GM18519 (cell line): ENCODE measurements around the gene MACROD2.
"Not testable (repeated sequence)": the region's sequence is repeated elsewhere in the genome, so short reads cannot be mapped to it uniquely, and the experiment has no call there.

Experiments
- ATAC-seq: cut with Tn5 transposase; IDR thresholded peaks from one replicate; pipeline ENCODE4 v1.9.1; 2021; ENCODE audit warnings: mild to moderate bottlenecking, moderate library complexity; ENCODE audit not compliant: unreplicated experiment, low FRiP score

Gene MACROD2

DNA sequence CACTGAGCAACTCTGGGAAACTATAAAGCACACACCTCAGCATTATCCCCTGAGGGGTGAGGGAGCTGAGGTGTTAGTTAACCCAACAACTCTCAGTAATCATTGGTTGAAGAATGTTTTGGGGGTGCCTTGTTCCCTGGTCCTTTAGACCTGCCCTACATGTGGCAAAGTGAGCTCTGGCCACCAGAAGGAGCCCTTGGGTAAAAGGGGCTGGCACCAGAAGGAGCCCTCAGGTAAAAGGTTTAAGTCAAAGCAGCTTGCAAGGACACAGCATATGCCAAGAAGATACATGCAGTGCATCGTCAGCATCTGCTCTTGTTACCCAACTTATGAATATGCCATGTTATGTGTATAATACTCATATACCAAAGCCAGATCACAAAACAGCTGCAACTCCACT, 1496.3 kb downstream of the MACROD2 start:
- no peak for ATAC-seq

- ATAC-seq, result no peak
Measured at GRCh38 chr20:15494851-15495250, 1499.5 kb downstream of the MACROD2 start.

DNA sequence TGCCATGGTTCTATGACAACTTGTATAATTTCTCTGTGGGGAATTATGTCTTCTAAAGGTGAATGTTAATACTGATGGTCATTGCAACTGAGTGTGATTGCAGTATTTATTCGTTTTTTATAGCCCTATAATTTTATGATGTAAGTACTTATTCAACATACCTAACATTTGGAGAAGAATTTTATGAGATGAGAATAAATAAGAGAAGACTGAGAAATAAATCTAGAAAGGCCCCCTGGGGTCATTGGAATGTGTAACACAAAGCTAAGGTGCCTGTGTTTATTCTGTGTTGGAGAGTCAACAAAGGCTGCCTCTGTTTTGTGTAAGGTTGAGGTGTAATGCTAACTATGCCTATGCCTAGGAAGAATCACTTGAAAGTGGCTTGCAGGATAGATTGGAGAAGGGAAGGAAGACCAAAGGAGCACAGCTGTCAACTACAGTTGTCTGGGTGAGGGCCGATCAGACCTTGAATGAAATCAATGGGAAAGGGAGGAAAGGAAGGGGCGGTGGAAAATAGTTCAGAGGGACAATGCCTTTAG, 1501.3 kb downstream of the MACROD2 start:
- ATAC-seq, result no peak

- no peak for ATAC-seq
Measured at GRCh38 chr20:15498926-15499325, 1503.6 kb downstream of the MACROD2 start.

- ATAC-seq, result no peak
Measured at GRCh38 chr20:15506311-15506710, 1511.0 kb downstream of the MACROD2 start.

DNA sequence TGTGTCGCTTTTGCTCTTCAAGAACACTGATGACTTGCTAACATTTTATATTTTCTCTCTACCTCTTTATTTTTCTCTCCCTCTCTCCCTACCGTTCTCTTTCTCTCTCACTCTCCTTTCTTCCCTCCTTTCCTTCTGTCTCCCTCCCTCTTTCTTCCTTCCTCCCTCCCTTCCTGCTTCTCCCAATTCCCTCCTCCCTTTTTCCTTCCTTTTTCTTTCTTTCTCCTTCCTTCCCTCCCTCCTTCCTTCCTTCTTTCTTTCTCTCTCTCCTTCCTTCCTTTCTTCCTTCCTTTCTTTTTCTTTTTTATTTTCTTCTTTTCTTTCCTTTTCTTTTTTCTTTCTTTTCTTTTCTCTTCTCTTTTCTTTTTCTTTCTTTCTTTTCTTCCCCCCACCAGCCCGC, 1511.8 kb downstream of the MACROD2 start:
- no peak for ATAC-seq

DNA sequence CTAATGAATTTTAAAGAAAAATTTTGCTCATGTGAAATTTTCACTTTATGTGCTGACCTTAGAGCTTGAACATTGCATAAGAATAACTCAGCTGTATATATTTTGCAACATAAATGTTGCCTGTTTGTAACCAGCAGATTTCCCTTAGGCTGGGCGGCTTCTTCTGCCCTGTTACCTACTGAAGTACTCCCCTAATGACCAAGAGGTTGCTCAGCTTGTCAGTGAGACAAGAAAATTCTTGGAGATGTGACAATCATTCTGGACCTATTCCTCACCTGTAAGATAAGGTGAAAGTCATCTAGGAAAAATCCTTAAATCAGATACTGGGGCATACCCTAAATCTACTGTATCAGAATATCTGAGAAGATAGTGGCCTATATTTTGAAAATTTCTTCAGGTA, 1516.2 kb downstream of the MACROD2 start:
- ATAC-seq, result no peak

- no peak for ATAC-seq
Measured at GRCh38 chr20:15512916-15513315, 1517.6 kb downstream of the MACROD2 start.

DNA sequence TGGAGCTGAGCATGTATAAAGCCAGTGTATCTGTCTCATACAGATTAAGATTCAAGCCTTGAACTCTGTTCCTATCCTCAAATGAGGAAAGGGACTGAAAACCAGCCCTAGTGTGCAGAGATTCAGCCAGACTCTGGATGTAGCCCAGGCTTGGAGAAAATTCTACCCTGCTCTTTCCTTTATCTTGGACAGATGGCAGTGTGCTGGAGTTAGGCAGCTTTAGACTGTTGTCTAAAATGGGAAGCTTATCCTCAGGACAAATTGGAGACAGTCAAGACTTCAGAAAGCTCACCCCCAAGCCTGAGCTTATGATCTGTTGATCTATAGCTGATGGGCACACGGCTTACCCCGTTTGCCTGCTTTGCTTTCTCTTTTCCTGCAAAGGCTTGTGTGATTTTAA, 1520.4 kb downstream of the MACROD2 start:
- no peak for ATAC-seq

DNA sequence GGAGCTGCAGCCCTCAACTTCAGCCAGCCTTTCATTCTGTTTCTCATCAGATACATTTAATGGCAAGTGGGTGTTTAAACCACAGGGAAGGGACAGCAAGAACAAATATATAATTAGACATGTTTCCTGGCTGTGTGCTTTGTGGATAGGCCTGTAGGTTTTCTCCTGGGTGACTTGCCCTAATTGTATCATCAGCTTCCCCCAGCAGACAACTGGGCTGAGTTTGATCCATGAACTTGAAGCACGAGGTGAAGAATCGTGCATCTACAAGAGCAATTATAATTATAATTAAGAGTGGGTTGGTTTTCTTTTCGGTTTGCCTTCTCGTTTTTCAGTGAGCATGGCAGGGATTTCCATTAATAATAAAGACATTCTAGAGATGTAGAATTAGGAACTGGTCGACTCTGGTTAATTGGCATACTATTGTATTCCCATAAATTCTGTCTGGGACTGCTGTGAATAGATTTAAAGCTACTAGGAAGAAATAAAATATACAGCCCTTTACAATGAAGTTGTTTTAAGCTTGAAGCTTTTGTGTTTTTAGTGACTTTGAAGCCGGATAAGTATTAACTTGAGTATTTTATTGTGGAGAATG, 1525.7 kb downstream of the MACROD2 start:
- ATAC-seq, result no peak

- ATAC-seq, result no peak
Measured at GRCh38 chr20:15523400-15523799, 1528.1 kb downstream of the MACROD2 start.

- no peak for ATAC-seq
Measured at GRCh38 chr20:15528391-15529111, 1533.2 kb downstream of the MACROD2 start.

DNA sequence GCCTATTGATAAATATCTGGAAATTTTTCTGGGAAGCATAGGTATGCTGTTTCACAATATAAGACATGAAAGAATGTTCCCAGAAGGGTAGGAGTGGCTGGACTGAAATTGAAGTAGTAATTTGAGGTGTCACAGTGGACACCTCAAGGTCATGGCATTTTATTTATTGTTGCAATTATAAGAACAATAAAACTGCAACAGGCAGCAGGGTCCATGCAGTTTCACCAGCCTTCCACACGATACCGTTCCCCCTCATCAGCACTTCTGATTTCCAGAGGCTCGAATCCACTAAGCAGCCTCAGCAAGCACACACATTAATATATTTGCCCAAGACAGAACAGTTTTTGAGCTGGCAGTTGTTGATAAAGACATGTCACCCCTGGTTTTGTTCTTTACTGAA, 1540.5 kb downstream of the MACROD2 start:
- no peak for ATAC-seq

DNA sequence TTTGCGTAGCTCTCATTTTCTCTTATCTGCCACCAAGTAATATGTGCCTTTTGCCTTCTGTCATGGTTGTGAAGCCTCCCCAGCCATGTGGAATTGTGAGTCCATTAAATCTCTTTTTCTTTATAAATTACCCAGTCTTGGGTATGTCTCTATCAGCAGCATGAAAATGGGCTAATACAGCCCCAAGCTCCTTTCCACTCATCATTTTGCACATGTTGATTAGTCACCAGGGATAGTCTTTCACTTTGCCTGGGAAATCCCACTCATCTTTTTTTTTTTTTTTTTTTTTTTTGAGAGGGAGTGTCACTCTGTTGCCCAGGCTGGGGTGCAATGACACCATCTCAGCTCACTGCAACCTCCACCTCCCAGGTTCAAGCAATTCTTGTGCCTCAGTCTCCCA, 1541.9 kb downstream of the MACROD2 start:
- ATAC-seq, result not testable (repeated sequence)

DNA sequence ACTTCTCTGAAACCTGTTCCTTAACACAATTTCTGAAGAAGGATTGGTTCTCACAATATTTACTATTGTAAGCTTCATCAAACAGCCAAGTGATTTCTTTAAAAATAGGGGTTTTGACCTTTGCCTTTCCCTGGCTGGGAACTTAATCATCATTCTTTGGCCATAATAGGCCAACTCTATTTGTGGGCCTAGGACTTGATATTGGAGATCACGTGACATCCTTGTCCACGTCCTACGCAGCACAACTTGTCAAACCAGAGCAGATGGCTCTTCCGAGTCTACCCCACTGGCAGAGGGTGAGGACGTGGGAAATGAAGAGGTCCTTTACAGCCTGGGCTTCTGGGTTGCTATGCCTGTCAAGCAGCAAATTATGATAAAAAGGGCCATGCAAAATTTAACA, 1547.3 kb downstream of the MACROD2 start:
- ATAC-seq, result no peak

DNA sequence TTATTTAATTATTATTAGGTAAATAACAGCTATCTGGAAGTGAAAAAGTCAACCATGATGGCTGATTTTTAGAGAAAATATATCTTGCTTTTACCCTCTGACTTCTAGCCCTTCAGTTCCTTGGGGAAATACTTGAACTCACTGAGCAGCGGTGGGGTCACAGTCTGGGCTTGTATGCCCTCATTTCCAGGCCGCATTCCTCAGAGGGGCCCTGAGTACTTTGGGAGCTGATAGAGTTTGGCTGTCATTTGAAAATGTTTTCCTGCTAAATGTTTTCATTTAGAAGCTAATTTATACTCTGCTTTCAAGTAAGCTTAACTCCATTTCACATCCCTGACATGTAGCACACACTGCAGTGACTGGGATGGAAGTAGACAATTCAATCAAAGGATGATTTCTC, 1549.4 kb downstream of the MACROD2 start:
- no peak for ATAC-seq

- ATAC-seq, result no peak
Measured at GRCh38 chr20:15546525-15547023, 1551.3 kb downstream of the MACROD2 start.

GRCh38 chr20:15547119-15547518, 1551.8 kb downstream of the MACROD2 start:
- no peak for ATAC-seq

DNA sequence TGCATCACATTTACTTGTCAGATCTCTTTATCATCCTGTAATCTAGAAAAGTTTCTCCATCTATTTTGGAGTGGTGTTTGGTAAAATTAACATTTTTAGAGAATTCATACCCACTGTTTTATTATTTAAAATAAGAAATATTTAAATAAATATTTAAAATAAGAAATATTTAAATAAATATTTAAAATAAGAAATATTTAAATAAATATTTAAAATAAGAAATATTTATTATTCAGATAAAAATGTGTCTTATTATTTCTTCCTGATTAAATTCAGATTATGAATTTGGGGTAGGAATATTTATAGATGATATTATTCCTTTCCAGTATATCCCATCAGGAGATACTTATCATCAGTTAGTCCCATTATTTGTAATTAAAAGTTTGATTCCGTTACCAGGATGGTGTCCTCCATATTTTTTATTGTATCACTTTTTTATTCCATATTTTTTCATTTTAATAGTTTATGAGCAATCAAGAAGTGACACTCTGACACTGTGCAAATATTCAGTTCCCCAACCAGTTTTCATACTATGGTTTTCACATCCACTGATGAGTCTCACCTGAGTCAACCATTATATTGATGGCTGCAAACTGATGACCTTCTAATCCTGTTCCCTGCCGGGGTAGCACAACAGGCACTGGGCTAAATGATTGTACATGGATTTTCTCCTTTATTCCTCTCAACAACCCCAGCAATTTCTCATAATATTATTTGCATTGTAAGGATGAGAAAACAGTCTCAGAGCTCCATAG, 1555.0 kb downstream of the MACROD2 start:
- ATAC-seq, result no peak

GRCh38 chr20:15555913-15556312, 1560.6 kb downstream of the MACROD2 start:
- ATAC-seq, result no peak

DNA sequence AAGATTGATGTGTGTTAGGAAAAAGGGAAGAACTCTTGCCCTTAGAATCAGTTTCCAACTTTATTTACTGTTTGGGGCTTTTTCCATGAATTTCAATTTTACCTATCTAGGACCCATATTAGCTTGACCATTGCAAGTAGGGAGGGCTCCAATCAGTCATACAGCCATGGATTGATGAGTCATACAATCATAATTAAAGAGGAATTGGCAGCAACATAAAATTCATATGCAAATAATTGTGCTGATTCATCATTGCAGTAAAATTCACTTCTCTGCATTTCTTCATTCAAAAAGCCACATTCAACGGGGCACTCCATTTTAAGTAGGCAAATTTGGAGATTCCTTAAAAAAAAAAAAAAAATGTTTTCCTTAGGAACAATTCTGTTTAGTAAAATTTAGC, 1561.6 kb downstream of the MACROD2 start:
- ATAC-seq, result no peak
